IMR-90 (cell line): ENCODE measurements around the gene SLC22A15. TPM values are rescaled to one million over a fixed set of nuclear protein-coding genes. Genes with fewer than 3 reads are reported as not detected.

Experiments used
- ATAC-seq: fragments of 200-7000 bp; cut with Tn5 transposase; 2 replicates; pipeline ENCODE4 v1.9.1; 2020; ENCODE audit warnings: low read depth, mild to moderate bottlenecking, moderate library complexity
- BruUV-seq: library from RNA; stranded (reverse); fragments of 400-500 nt; replicated peaks from 2 replicates; lab custom pipeline; 2021; lab: Mats Ljungman, UMichigan
- CTCF ChIA-PET: fragments of 300-600 bp; formaldehyde crosslinking; extraction: SDS; loops from one replicate; lab custom pipeline; 2021; ENCODE audit warnings: antibody characterized with exemption; lab: Yijun Ruan, JAX
- POLR2A ChIA-PET: fragments of 300-600 bp; sonication (Branson Sonifier 250); formaldehyde crosslinking; loops from one replicate; lab custom pipeline; 2022; ENCODE audit warnings: antibody characterized with exemption; ENCODE audit not compliant: unreplicated experiment; lab: Charles Lee
- DNase-seq: peaks from one replicate; pipeline ENCODE4 v3.0.0; 2013
- H2AFZ ChIP-seq: replicated peaks from 2 replicates; pipeline ENCODE3; 2013; ENCODE audit warnings: low read length, mild to moderate bottlenecking; ENCODE audit not compliant: poor library complexity
- H2AK5ac ChIP-seq: 2 replicates; pipeline ENCODE4 v1.6.1; 2013; ENCODE audit warnings: low read depth, low read length, inconsistent platforms
- H2AK9ac ChIP-seq: replicated peaks from 2 replicates; pipeline ENCODE3; 2013; ENCODE audit warnings: mild to moderate bottlenecking, low read depth, low read length, moderate library complexity; ENCODE audit not compliant: poor library complexity
- H2BK120ac ChIP-seq: 2 replicates; pipeline ENCODE4 v1.6.1; 2013; ENCODE audit warnings: low read depth, low read length, inconsistent platforms
- H2BK15ac ChIP-seq: 3 replicates; pipeline ENCODE4 v1.6.1; 2013; ENCODE audit warnings: low read depth, low read length, inconsistent platforms
- H2BK20ac ChIP-seq: 2 replicates; pipeline ENCODE4 v1.6.1; 2013; ENCODE audit warnings: low read depth, mild to moderate bottlenecking, inconsistent platforms, low read length, moderate library complexity
- H2BK5ac ChIP-seq: 2 replicates; pipeline ENCODE4 v1.6.1; 2013; ENCODE audit warnings: mild to moderate bottlenecking, low read depth, low read length, inconsistent platforms; ENCODE audit not compliant: poor library complexity, severe bottlenecking
- H3K14ac ChIP-seq: replicated peaks from 2 replicates; pipeline ENCODE4 v1.6.1; 2013; ENCODE audit warnings: low read depth, low read length, inconsistent platforms
- H3K18ac ChIP-seq: 2 replicates; pipeline ENCODE4 v1.6.1; 2013; ENCODE audit warnings: low read depth, low read length, control low read depth
- H3K23ac ChIP-seq: 2 replicates; pipeline ENCODE4 v1.6.1; 2013; ENCODE audit warnings: low read depth, low read length, inconsistent platforms
- H3K27ac ChIP-seq: 2 replicates; pipeline ENCODE4 v1.5.1; 2013; ENCODE audit warnings: mild to moderate bottlenecking, control low read depth, low read length; ENCODE audit not compliant: insufficient read depth
- H3K27me3 ChIP-seq: 2 replicates; pipeline ENCODE4 v1.6.1; 2013; ENCODE audit warnings: low read length; ENCODE audit not compliant: control insufficient read depth, insufficient read depth
- H3K36me3 ChIP-seq: 2 replicates; pipeline ENCODE4 v1.6.1; 2013; ENCODE audit warnings: low read length, mixed read lengths; ENCODE audit not compliant: control insufficient read depth, insufficient read depth
- H3K4ac ChIP-seq: 2 replicates; pipeline ENCODE4 v1.6.1; 2013; ENCODE audit warnings: low read depth, low read length, inconsistent platforms
- H3K4me1 ChIP-seq: 2 replicates; pipeline ENCODE4 v1.6.1; 2013; ENCODE audit warnings: low read length, mixed read lengths; ENCODE audit not compliant: control insufficient read depth, insufficient read depth
- H3K4me2 ChIP-seq: 2 replicates; pipeline ENCODE4 v1.6.1; 2013; ENCODE audit warnings: low read depth, mild to moderate bottlenecking, control low read depth, low read length, moderate library complexity
- H3K4me3 ChIP-seq: 2 replicates; pipeline ENCODE4 v1.5.1; 2013; ENCODE audit warnings: low read depth, mild to moderate bottlenecking, control low read depth, low read length, moderate library complexity; ENCODE audit not compliant: insufficient read depth
- H3K56ac ChIP-seq: 2 replicates; pipeline ENCODE4 v1.6.1; 2013; ENCODE audit warnings: low read length, inconsistent platforms; ENCODE audit not compliant: insufficient read depth; ENCODE audit errors: extremely low read depth
- H3K79me1 ChIP-seq, 2 experiments: 2 replicates each; pipeline ENCODE4 v1.6.1; 2013; ENCODE audit warnings: low read length in 2 of 2, inconsistent platforms in 1 of 2, low read depth in 1 of 2
- H3K9ac ChIP-seq: 2 replicates; pipeline ENCODE4 v1.6.1; 2013; ENCODE audit warnings: low read depth, low read length, control low read depth
- H3K9me1 ChIP-seq: 2 replicates; pipeline ENCODE4 v1.6.1; 2013; ENCODE audit warnings: low read length, inconsistent platforms; ENCODE audit not compliant: insufficient read depth
- H3K9me3 ChIP-seq: 2 replicates; pipeline ENCODE4 v1.6.1; 2013; ENCODE audit warnings: low read length; ENCODE audit not compliant: control insufficient read depth, insufficient read depth
- H4K20me1 ChIP-seq: 2 replicates; pipeline ENCODE4 v1.6.1; 2013; ENCODE audit warnings: low read length, inconsistent platforms; ENCODE audit not compliant: insufficient read depth
- H4K5ac ChIP-seq: 2 replicates; pipeline ENCODE4 v1.6.1; 2013; ENCODE audit warnings: mild to moderate bottlenecking, low read depth, low read length, control low read depth
- H4K8ac ChIP-seq, 2 experiments: 2 replicates each; pipeline ENCODE4 v1.6.1; 2013; ENCODE audit warnings: low read depth in 2 of 2, low read length in 2 of 2, control low read depth in 1 of 2, inconsistent platforms in 1 of 2
- H4K91ac ChIP-seq: 2 replicates; pipeline ENCODE4 v1.6.1; 2013; ENCODE audit warnings: low read depth, low read length, inconsistent platforms; ENCODE audit not compliant: insufficient read depth
- MXI1 ChIP-seq: IDR thresholded peaks from 2 replicates; pipeline ENCODE4 v1.6.1; 2012; ENCODE audit warnings: low read depth, mild to moderate bottlenecking, low read length, moderate library complexity, borderline replicate concordance
- NFE2L2 ChIP-seq: fragments of 150-350 bp; IDR thresholded peaks from 2 replicates; pipeline ENCODE4 v1.6.1; 2016; ENCODE audit warnings: low read depth, mild to moderate bottlenecking, low read length
- RFX5 ChIP-seq: IDR thresholded peaks from 2 replicates; pipeline ENCODE4 v1.8.0; 2012; ENCODE audit warnings: low read depth, mild to moderate bottlenecking, low read length, moderate library complexity
- SMC3 ChIP-seq: fragments of 150-350 bp; IDR thresholded peaks from 2 replicates; pipeline ENCODE4 v1.6.1; 2016; ENCODE audit warnings: low read depth, mild to moderate bottlenecking, antibody characterized with exemption, low read length, moderate library complexity
- WGBS, 2 experiments: methylation state at CpG; one replicate each; pipeline versions ENCODE4 v1.1.5 to v1.1.7; 2013; ENCODE audit warnings: missing lambda C conversion rate in 2 of 2; ENCODE audit not compliant: insufficient read length in 1 of 2; ENCODE audit errors: extremely low coverage in 2 of 2; 5-methylcytosine and 5-hydroxymethylcytosine counted together
- dilution Hi-C: fragments of 300-500 bp; cut with HindIII; formaldehyde crosslinking; loops from one replicate; pipeline ENCODE4 v1.14.3; 2018; ENCODE audit warnings: low sequenced_read_pairs; ENCODE audit not compliant: unreplicated experiment
- in situ Hi-C: fragments of 300-500 bp; cut with MboI; formaldehyde crosslinking; loops from 3 replicates; pipeline ENCODE4 v1.14.3; 2019; ENCODE audit warnings: low sequenced_read_pairs, inconsistent platforms, mixed read lengths
- intact Hi-C: fragments of 100-400 bp; cut with micrococcal nuclease; formaldehyde crosslinking; loops from 2 replicates; pipeline ENCODE4 v1.10.0; 2022
- polyA plus RNA-seq, 3 experiments: library from polyadenylated mRNA; depleted of rRNA; stranded (reverse); fragments of >200 nt; gene quantifications; 2 replicates each; pipeline ENCODE4 v1.2.3, GENCODE V29; 2012; ENCODE audit warnings: low replicate concordance in 1 of 3
- total RNA-seq: library from RNA; depleted of rRNA; stranded (reverse); fragments of >200 nt; gene quantifications from 2 replicates; pipeline ENCODE4 v1.2.3, GENCODE V29; 2012

Gene SLC22A15
- total and polyA plus RNA-seq, 2 of the 4 experiments (the other 2 are of a cell fraction), result under 0.01 to 0.02 TPM

DNA sequence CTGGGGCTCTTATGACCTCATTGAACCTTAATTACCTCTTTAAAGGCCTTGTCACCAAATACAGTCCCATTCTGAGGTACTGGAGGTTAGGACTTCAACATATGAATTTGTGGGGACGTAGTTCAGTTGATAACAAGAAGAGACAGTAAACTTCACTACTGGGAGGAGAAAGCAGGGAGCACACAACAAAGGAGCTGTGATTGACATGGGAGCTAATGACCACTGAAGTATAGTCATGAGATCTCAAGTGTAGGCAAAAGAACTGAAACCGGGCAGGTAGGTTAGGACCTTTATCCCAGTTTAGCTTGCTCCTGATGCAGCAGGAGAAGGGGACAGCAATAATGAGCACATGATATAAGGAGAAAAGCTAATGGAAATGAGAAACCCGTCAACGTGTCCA lies 123.1 kb downstream of the SLC22A15 start:
- intact Hi-C loops (no loop called here), in situ Hi-C loops (no loop called here)
- CTCF ChIA-PET, result no interaction called here

More for the DNA sequence above, 123.1 kb downstream of the SLC22A15 start:
- Histone ChIP-seq H2AFZ (no peak overlapping the region), H3K9ac (no peak overlapping the region), H3K4me1 (no peaks in the 10 kb centered on the region), H3K23ac (no peak overlapping the region), H3K36me3 (no peaks in the 10 kb centered on the region), H3K27ac (no peak overlapping the region), H3K4me2 (no peak overlapping the region), H3K14ac (no peak overlapping the region), H2BK5ac (no peak overlapping the region), H3K4ac (no peak overlapping the region), H3K56ac (no peak overlapping the region), H2BK120ac (no peak overlapping the region), H3K9me3 (no peaks in the 10 kb centered on the region), H3K27me3 (no peaks in the 10 kb centered on the region; the same call in 1 of the 2 replicates), H4K8ac (no peak overlapping the region), H4K20me1 (no peaks in the 10 kb centered on the region), H4K5ac (no peak overlapping the region), H3K18ac (no peak overlapping the region), H2AK5ac (no peak overlapping the region), H3K4me3 (no peak overlapping the region), H3K79me1 (no peaks in the 10 kb centered on the region), H3K9me1 (no peaks in the 10 kb centered on the region), H4K91ac (no peak overlapping the region), H2BK15ac (no peak overlapping the region), H2BK20ac (no peak overlapping the region), H2AK9ac (no peak overlapping the region)
- 80% methylated on average over 1 of the region's 4 CpGs; no CpG with 5 or more reads in 1 of the 2 experiments for WGBS, 2 experiments
- POLR2A ChIA-PET, result no interaction called here
- BruUV-seq, result no TSS peak
- TF ChIP-seq MXI1 (no peak), RFX5 (no peak), SMC3 (no peak), NFE2L2 (no peak)
- ATAC-seq (no peak), DNase-seq (no peak)
- dilution Hi-C loops, result no loop called here
